ENCODE measurements around the gene HSPBAP1. TPM values are rescaled to one million over a fixed set of nuclear protein-coding genes. Genes with fewer than 3 reads are reported as not detected.

The HSPBAP1 gene
- total and polyA plus RNA-seq, 2 donors from 2014 or later: 8.3 to 12.5 TPM

- Histone ChIP-seq H3K9ac (ENCODE audit: low read length in 3 of 3) (no peak overlapping the region), H3K27ac (ENCODE audit: low read depth in 2 of 2, low read length in 2 of 2) (no peak overlapping the region), H3K9me3 (ENCODE audit: control insufficient read depth in 2 of 3, insufficient read depth in 1 of 3, low read length in 3 of 3) (no peaks in the 10 kb centered on the region), H3K4me3 (ENCODE audit: low read length in 3 of 3) (no peak overlapping the region), H3K4me1 (ENCODE audit: control insufficient read depth in 2 of 3, insufficient read depth in 2 of 3, low read depth in 1 of 3, low read length in 3 of 3) (no peaks in the 10 kb centered on the region), H3K27me3 (ENCODE audit: control insufficient read depth, insufficient read depth, low read length) (no peaks in the 10 kb centered on the region), H3K36me3 (ENCODE audit: control insufficient read depth in 2 of 3, insufficient read depth in 3 of 3, low read length in 3 of 3) (peaks cover 3 to 28% (median 18%) of the 10 kb centered on the region in 3 donors)
- FAIRE-seq (no peak), DNase-seq (no peak)
- TF ChIP-seq, protein P1, sequence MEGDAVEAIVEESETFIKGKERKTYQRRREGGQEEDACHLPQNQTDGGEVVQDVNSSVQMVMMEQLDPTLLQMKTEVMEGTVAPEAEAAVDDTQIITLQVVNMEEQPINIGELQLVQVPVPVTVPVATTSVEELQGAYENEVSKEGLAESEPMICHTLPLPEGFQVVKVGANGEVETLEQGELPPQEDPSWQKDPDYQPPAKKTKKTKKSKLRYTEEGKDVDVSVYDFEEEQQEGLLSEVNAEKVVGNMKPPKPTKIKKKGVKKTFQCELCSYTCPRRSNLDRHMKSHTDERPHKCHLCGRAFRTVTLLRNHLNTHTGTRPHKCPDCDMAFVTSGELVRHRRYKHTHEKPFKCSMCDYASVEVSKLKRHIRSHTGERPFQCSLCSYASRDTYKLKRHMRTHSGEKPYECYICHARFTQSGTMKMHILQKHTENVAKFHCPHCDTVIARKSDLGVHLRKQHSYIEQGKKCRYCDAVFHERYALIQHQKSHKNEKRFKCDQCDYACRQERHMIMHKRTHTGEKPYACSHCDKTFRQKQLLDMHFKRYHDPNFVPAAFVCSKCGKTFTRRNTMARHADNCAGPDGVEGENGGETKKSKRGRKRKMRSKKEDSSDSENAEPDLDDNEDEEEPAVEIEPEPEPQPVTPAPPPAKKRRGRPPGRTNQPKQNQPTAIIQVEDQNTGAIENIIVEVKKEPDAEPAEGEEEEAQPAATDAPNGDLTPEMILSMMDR (IDR thresholded peaks at IDR 0.05; ENCODE audit: borderline replicate concordance, extremely low read depth, insufficient read depth): no peak
- intact Hi-C loops (cut with DNase I): no loop called here
These were observed 103.5 kb downstream of the HSPBAP1 start for GRCh38 chr3:122690096-122690495.

Other genes with a start within 250 kb of the HSPBAP1 start
- gene PARP9, start 229.5 kb downstream of the HSPBAP1 start, total RNA-seq: 54.0 TPM
- gene PARP9, start 229.5 kb downstream of the HSPBAP1 start, polyA plus RNA-seq (ENCODE audit: insufficient read depth, low read depth, low replicate concordance): 27.8 TPM
- 58.0 TPM for gene DTX3L, start 229.5 kb downstream of the HSPBAP1 start, total RNA-seq
- 8.4 TPM for gene DTX3L, start 229.5 kb downstream of the HSPBAP1 start, polyA plus RNA-seq (ENCODE audit: insufficient read depth, low read depth, low replicate concordance)
- gene PARP15, start 216.2 kb downstream of the HSPBAP1 start, total RNA-seq: 4.9 TPM
- gene PARP15, start 216.2 kb downstream of the HSPBAP1 start, polyA plus RNA-seq (ENCODE audit: insufficient read depth, low read depth, low replicate concordance): not detected
- 64.0 TPM for gene PARP14, start 113.0 kb downstream of the HSPBAP1 start, total RNA-seq
- gene PARP14, start 113.0 kb downstream of the HSPBAP1 start, polyA plus RNA-seq (ENCODE audit: insufficient read depth, low read depth, low replicate concordance): 14.9 TPM
- gene SLC49A4, start 1.2 kb upstream of the HSPBAP1 start, total RNA-seq: 21.7 TPM
- 10.4 TPM for gene SLC49A4, start 1.2 kb upstream of the HSPBAP1 start, polyA plus RNA-seq (ENCODE audit: insufficient read depth, low read depth, low replicate concordance)
- gene SEMA5B, start 233.9 kb upstream of the HSPBAP1 start, total RNA-seq: 8.4 TPM
- gene SEMA5B, start 233.9 kb upstream of the HSPBAP1 start, polyA plus RNA-seq (ENCODE audit: insufficient read depth, low read depth, low replicate concordance): 6.6 TPM

Measured in kidney (tissue), 14 donors.